Karpas-422 (cell line): ENCODE data around the gene DGAT2. TPM values are rescaled to one million over a fixed set of nuclear protein-coding genes. Genes with fewer than 3 reads are reported as not detected.
A peak's percentile ranks its signal among the peaks of the same experiment; 100 is the strongest.

Experiments
- DNase-seq: peaks from one replicate; pipeline ENCODE4 v3.0.0-alpha.2; 2015
- H2AFZ ChIP-seq: fragments of 200-600 bp; sonication (generic); 2 replicates; pipeline ENCODE4 v1.6.1; 2014; ENCODE audit warnings: antibody characterized with exemption, low read length, mixed read lengths
- H3K27ac ChIP-seq: fragments of 200-600 bp; sonication (generic); 2 replicates; pipeline ENCODE4 v1.5.1; 2014; ENCODE audit warnings: mild to moderate bottlenecking, low read length, moderate library complexity
- H3K27me3 ChIP-seq: fragments of 200-600 bp; sonication (generic); 2 replicates; pipeline ENCODE4 v1.6.1; 2014; ENCODE audit warnings: low read length, mixed read lengths
- H3K36me3 ChIP-seq: fragments of 200-600 bp; sonication (generic); 2 replicates; pipeline ENCODE4 v1.6.1; 2014; ENCODE audit warnings: low read length, mixed read lengths; ENCODE audit not compliant: insufficient read depth
- H3K4me1 ChIP-seq: fragments of 200-600 bp; sonication (generic); 2 replicates; pipeline ENCODE4 v1.6.1; 2014; ENCODE audit warnings: mild to moderate bottlenecking, low read length, mixed read lengths
- H3K4me2 ChIP-seq: fragments of 200-600 bp; sonication (generic); 2 replicates; pipeline ENCODE4 v1.6.1; 2014; ENCODE audit warnings: low read length, low read depth, mild to moderate bottlenecking; ENCODE audit not compliant: poor library complexity, severe bottlenecking
- H3K4me3 ChIP-seq: fragments of 200-600 bp; sonication (generic); 2 replicates; pipeline ENCODE4 v1.5.1; 2014; ENCODE audit warnings: mild to moderate bottlenecking, antibody characterized with exemption, low read length, mixed read lengths
- H3K79me2 ChIP-seq: fragments of 200-600 bp; sonication (generic); 2 replicates; pipeline ENCODE4 v1.6.1; 2014; ENCODE audit warnings: mild to moderate bottlenecking, low read length, mixed read lengths
- H3K9ac ChIP-seq: fragments of 200-600 bp; sonication (generic); 2 replicates; pipeline ENCODE4 v1.6.0; 2014; ENCODE audit warnings: low read length
- H3K9me2 ChIP-seq: fragments of 200-600 bp; sonication (generic), shearing (Covaris generic); replicated peaks from 2 replicates; pipeline ENCODE4 v1.6.0; 2014; ENCODE audit warnings: mild to moderate bottlenecking, low read length, moderate library complexity; ENCODE audit not compliant: insufficient read depth
- H3K9me3 ChIP-seq: fragments of 300-700, 200-600 bp; sonication (generic); 2 replicates; pipeline ENCODE4 v1.6.1; 2014; ENCODE audit warnings: low read length, mixed read lengths
- H4K20me1 ChIP-seq: fragments of 200-600 bp; sonication (generic); 2 replicates; pipeline ENCODE4 v1.6.1; 2014; ENCODE audit warnings: mild to moderate bottlenecking, antibody characterized with exemption, low read length, low read depth; ENCODE audit not compliant: insufficient read depth
- total RNA-seq: library from RNA; depleted of rRNA; stranded (reverse); fragments of >200 nt; shearing (Covaris generic); gene quantifications from 2 replicates; pipeline ENCODE4 v1.2.3, GENCODE V29; 2014; ENCODE audit warnings: low replicate concordance

Gene DGAT2
- total RNA-seq, 1 experiment from 2014 or later: 1.9 TPM

- no peak for DNase-seq
- Histone ChIP-seq H2AFZ (no peak overlapping the region), H3K79me2 (no peaks in the 10 kb centered on the region), H3K4me3 (no peak overlapping the region), H3K4me1 (no peaks in the 10 kb centered on the region), H3K9ac (no peak overlapping the region), H3K27me3 (no peaks in the 10 kb centered on the region), H4K20me1 (no peaks in the 10 kb centered on the region), H3K9me3 (no peaks in the 10 kb centered on the region), H3K27ac (no peak overlapping the region), H3K4me2 (no peak overlapping the region), H3K36me3 (no peaks in the 10 kb centered on the region), H3K9me2 (no peaks in the 10 kb centered on the region)
Measured at GRCh38 chr11:75797116-75797515, 28.5 kb downstream of the DGAT2 start.

DNA sequence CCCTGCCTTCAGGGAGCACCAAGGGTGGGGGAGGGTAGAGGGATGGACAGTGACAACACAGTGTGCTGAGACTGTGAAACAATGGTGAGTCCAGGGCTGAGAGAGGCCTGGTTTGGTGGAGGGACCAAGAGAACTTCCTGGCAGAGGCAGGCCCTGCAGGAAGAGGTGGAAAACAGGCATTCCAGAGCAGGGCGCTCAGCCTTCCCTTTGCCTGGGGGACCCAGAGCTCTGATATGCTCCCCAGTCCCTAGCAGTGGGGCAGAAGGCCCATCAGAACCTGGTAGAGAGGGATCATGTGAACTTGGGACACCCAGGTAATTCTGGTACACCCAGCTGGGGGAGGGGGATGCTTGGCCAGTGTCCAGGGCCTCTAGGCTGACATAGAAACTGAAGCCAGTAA lies 29.2 kb downstream of the DGAT2 start:
- Histone ChIP-seq H4K20me1 (no peaks in the 10 kb centered on the region), H3K9me3 (no peaks in the 10 kb centered on the region), H3K9ac (no peak overlapping the region), H3K4me3 (no peak overlapping the region), H3K4me2 (no peak overlapping the region), H3K36me3 (no peaks in the 10 kb centered on the region), H3K4me1 (no peaks in the 10 kb centered on the region), H2AFZ (no peak overlapping the region), H3K27ac (no peak overlapping the region), H3K9me2 (no peaks in the 10 kb centered on the region), H3K79me2 (no peaks in the 10 kb centered on the region), H3K27me3 (no peaks in the 10 kb centered on the region)
- DNase-seq: no peak

GRCh38 chr11:75800136-75800675 lies 31.6 kb downstream of the DGAT2 start:
- H3K9me2 ChIP-seq: no peaks in the 10 kb centered on the region
- H2AFZ ChIP-seq: no peak overlapping the region
- H3K79me2 ChIP-seq: no peaks in the 10 kb centered on the region
- no peaks in the 10 kb centered on the region for H3K27me3 ChIP-seq
- no peak overlapping the region for H3K9ac ChIP-seq
- no peak overlapping the region for H3K4me3 ChIP-seq
- no peaks in the 10 kb centered on the region for H3K36me3 ChIP-seq
- no peaks in the 10 kb centered on the region for H3K4me1 ChIP-seq
- no peaks in the 10 kb centered on the region for H4K20me1 ChIP-seq
- no peaks in the 10 kb centered on the region for H3K9me3 ChIP-seq
- H3K27ac ChIP-seq: no peak overlapping the region
- no peak overlapping the region for H3K4me2 ChIP-seq
- DNase-seq: no peak

DNA sequence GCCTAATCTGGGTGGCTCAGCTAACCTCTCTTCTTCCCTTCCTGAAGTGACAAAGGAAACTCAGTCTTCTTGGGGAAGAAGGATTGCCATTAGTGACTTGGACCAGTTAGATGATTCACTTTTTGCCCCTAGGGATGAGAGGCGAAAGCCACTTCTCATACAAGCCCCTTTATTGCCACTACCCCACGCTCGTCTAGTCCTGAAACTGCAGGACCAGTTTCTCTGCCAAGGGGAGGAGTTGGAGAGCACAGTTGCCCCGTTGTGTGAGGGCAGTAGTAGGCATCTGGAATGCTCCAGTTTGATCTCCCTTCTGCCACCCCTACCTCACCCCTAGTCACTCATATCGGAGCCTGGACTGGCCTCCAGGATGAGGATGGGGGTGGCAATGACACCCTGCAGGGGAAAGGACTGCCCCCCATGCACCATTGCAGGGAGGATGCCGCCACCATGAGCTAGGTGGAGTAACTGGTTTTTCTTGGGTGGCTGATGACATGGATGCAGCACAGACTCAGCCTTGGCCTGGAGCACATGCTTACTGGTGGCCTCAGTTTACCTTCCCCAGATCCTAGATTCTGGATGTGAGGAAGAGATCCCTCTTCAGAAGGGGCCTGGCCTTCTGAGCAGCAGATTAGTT lies 32.3 kb downstream of the DGAT2 start:
- Histone ChIP-seq H3K9ac (no peak overlapping the region), H3K79me2 (no peaks in the 10 kb centered on the region), H3K27me3 (no peaks in the 10 kb centered on the region), H4K20me1 (no peaks in the 10 kb centered on the region), H3K4me1 (no peaks in the 10 kb centered on the region; the same call in 1 of the 2 replicates), H3K9me2 (no peaks in the 10 kb centered on the region), H3K36me3 (no peaks in the 10 kb centered on the region), H3K27ac (no peak overlapping the region), H3K4me2 (no peak overlapping the region), H3K4me3 (no peak overlapping the region), H2AFZ (no peak overlapping the region), H3K9me3 (no peaks in the 10 kb centered on the region)
- DNase-seq: no peak

- Histone ChIP-seq H3K27me3 (no peaks in the 10 kb centered on the region), H3K9me2 (no peaks in the 10 kb centered on the region), H3K4me2 (no peak overlapping the region), H3K36me3 (no peaks in the 10 kb centered on the region), H4K20me1 (no peaks in the 10 kb centered on the region), H3K27ac (no peak overlapping the region), H3K9me3 (no peaks in the 10 kb centered on the region), H3K79me2 (no peaks in the 10 kb centered on the region), H3K4me1 (no peaks in the 10 kb centered on the region; the same call in 1 of the 2 replicates), H3K4me3 (no peak overlapping the region), H2AFZ (no peak overlapping the region), H3K9ac (no peak overlapping the region)
- DNase-seq: no peak
Measured at GRCh38 chr11:75801362-75802020, 32.9 kb downstream of the DGAT2 start.

DNA sequence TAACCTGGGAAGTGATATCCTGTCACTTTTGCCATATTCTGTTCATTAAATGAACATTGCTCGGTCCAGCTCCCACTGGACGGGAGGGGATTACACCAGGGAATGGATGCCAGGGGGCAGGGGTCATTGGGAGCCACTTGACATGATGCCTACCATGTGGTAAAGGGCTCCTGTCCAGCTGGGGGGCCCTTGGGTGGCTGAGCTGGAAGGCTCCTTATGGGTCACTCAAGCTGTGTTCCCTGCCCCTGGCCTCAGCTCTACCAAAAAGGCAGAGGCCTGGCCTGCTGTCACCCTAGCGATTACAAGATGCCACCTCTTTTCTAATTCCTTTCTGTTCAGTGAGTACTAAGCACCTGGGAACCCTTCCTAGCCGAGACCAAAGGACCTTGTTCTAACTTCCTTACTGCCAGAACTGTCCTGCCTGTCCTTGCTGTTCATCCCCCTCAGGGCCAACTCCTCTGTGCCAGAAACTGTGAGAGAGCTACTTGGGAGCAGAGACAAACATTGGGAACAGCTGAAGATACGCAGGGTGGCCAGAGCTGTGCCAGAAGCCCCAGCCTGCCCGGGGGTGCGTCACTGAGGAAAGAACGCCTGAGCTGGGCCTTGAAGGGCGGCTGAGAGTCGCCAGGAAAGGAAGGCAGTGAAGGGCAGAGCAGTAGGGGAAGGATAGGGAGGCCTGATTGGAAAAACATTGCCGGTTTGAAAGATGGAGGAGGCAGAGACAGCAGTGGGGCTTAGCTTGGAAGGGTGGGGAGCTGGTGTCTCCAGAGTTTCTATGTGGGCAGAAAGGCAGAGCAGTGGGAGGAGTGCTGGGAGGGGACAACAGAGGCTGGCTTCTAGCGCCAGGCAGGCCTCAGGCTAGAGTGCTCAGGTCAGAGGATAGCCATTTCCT lies 33.7 kb downstream of the DGAT2 start:
- no peak overlapping the region for H3K27ac ChIP-seq
- H3K9me3 ChIP-seq: no peaks in the 10 kb centered on the region
- H3K9me2 ChIP-seq: no peaks in the 10 kb centered on the region
- H3K9ac ChIP-seq: no peak overlapping the region
- no peaks in the 10 kb centered on the region for H3K27me3 ChIP-seq
- H4K20me1 ChIP-seq: no peaks in the 10 kb centered on the region
- H2AFZ ChIP-seq: no peak overlapping the region
- no peak overlapping the region for H3K4me2 ChIP-seq
- H3K4me3 ChIP-seq: no peak overlapping the region
- H3K36me3 ChIP-seq: no peaks in the 10 kb centered on the region
- DNase-seq: no peak
- H3K4me1 ChIP-seq: no peaks in the 10 kb centered on the region; the same call in 1 of the 2 replicates
- H3K79me2 ChIP-seq: no peaks in the 10 kb centered on the region

DNA sequence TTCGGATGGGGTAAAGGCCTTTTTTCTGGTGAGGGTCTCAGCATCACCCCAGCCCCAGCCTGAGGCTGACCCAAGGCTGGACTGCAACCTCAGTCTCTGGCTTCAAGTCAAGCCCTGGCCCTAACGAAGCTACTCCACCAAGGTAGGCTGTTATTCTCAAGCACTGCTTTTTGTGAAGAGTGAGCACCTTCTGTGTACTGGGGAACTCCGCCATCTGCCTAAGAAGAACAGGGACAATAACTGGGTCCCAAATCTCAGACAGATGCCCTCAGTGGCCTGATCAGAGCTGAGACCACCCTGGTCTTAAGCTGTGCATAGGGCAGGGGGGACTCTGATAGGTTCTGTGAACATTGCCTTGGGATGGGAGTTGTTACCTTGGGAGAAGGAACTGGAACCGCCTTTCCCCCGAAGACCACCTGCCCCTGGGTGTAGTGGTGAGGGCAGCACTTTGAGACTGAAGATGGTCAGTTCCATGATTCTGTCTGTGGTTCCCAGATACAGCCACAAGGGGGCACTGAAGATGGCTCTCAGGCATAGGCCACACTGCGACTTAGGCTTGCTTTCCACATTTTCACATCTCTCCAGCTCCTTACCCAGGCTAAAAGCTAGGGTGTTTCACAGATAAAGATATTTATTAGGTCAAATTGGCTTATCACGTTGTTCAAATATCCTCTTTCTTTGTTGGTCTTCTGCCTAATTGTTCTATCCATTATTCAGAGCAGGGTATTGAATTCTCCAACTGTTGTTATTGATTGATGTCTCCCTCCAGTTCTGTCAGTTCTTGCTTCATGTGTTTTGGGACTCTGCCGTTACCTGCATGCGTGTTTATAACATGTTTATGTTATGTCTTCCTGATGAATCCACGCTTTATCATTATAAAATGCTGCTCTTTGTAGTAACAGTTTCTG lies 34.6 kb downstream of the DGAT2 start:
- peak; percentile 89 for DNase-seq
- Histone ChIP-seq H3K36me3 (no peaks in the 10 kb centered on the region), H3K9ac (no peak overlapping the region), H3K27me3 (no peaks in the 10 kb centered on the region), H4K20me1 (no peaks in the 10 kb centered on the region), H2AFZ (peak overlapping the region; percentile 55; the same call in 1 of the 2 replicates), H3K4me3 (no peak overlapping the region), H3K27ac (no peak overlapping the region), H3K4me1 (no peaks in the 10 kb centered on the region; the same call in 1 of the 2 replicates), H3K9me2 (no peaks in the 10 kb centered on the region), H3K9me3 (no peaks in the 10 kb centered on the region), H3K4me2 (no peak overlapping the region), H3K79me2 (no peaks in the 10 kb centered on the region)
